Kidney tubule cell (primary cell): ENCODE data around the gene NAV1.
"Not testable (repeated sequence)": the region's sequence is repeated elsewhere in the genome, so short reads cannot be mapped to it uniquely, and the experiment has no call there.

ENCODE experiments used
- DNase-seq: peaks from one replicate; pipeline ENCODE4 v3.0.0-alpha.2; 2018; ENCODE audit warnings: low spot score

The NAV1 gene

DNA sequence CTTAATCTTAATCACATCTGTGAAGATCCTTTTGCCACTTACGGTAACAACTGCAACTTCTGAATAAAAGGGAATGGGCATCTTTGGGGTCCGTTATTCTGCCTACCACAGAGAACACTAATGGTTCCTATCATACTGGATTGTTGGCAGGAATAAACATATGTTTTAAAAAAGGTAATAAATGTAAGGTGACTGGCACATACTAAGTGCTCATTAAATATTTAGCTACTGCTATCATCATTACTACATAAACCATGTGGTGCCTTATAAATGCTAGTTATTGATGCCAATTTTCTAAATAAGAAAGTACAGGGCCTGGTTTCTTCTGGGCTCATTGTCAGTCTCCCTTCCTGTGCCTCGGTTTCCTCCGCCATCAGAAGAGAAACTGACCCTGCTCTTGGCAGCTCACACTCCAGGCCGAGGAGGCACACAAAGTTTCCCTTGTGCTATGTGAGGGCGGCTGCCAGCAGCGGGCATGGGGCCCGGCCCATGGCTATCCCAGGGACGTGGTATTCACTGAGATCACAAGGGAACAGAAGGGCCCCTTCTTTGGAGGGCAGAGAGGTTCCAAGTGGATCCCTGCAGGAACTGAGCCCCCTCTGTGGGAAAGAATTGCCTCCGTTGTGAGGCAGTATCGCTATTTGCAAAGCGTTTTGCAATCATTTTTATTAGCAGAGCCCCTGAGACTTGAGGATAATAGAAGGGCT lies 26.2 kb downstream of the NAV1 start:
- DNase-seq: no peak

DNA sequence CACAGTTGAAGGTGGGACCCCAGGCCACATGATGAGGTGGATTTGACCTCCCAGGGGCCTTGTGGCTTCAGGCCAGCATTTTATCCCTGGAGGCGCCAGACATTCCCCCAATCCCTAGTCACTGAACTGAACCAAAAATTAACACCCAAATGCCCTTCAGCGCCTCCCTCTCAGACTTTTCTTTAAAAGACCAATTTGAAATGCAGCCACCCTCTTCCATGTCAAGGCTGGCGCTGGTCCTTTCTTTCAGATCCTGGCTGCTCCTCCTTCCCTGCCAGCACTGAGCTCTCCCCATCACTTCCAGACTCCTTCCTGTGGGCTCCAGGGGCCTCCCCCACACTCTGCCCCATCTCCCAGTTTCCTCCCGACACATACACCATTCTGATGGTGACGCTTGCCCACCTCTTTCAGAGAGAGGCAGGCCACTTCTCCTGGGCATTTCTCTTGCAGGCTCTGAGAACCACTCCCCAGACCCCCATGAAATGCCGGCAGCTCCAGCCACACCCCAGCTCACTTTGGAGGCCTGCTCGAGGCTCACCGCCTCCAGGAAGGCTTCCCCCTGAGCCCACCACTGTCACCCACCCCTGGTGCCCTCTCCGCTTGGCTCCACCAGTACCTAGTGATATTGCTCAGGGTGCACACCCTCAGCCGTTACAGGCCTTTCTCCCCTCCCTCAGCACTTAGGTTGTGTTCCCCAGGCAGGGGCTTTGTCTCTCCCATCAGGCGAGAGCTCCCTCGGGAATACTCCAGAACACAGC lies 27.0 kb downstream of the NAV1 start:
- DNase-seq: no peak

DNA sequence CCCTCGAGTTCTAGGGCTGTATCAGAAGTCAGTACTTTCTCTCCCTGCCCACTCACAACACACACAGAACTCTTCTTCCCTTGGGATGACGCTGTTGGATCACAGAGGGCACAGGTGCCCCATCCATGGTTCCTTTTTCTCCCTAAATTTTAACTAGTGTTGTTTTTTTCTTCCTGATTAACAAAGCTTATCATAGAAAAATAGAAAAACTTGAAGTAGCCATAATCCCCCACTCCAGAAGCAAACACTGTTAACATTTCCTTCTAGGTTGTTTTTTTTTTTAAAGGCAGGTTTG lies 27.5 kb downstream of the NAV1 start:
- DNase-seq: no peak

DNA sequence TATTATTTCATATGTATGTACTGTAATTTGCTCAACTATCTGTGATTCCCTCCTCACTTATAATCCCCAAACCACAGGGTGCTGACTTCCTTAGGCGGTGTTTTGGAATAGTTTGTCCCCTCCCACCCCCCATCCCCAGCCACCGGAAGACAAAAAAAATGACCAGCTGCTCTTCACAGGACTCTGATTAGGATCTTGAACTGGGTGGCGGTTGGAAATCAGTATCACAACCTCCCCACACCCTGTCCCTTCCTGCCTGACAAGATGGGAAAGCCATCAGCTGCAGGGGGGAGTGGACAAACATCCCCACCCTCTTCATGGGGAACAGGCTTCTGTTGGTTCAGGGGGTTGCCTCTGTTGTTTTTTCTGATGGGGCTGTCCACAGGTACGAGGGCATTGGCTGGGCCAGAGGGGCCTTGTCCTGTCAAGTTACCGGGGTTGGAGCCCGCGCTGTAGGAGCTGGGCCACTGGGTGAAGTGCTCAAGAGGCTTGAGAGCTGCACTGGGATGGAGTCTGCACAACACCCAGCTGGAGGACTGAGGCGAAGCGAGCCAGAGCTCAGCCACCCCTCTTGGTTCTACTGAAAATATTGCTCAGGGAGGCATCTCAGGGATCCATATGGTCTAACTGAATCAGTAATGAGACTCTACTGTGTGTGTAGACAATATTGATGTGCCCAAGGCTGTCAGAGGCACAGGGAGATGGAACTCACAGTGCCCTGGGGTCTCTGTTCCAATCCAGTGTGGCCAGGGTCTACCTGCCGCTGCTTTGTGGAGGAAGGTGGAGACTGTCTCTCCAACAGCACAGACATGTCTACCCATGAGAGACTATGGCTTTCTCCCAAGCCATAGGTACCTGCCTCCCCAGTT lies 28.2 kb downstream of the NAV1 start:
- no peak for DNase-seq

DNA sequence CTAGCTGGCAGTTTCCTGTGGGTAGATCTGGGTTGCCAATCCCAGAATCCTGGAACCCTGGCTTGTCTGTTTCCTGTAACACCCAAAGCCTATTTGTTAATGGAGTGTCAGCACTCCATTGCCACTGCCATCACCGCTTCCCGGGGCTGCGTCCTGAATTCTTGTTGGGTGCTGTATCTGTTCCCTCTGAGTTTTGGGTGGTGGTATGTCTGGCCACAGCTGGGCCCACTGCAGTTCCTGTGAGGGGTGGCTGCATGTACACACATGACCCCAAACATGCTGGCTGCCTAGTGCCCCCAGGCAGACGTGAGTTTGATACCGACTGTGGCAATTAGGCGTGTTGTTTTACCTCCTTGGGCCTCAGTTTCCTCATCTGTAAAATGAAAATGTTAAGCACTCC lies 29.3 kb downstream of the NAV1 start:
- DNase-seq: no peak

DNA sequence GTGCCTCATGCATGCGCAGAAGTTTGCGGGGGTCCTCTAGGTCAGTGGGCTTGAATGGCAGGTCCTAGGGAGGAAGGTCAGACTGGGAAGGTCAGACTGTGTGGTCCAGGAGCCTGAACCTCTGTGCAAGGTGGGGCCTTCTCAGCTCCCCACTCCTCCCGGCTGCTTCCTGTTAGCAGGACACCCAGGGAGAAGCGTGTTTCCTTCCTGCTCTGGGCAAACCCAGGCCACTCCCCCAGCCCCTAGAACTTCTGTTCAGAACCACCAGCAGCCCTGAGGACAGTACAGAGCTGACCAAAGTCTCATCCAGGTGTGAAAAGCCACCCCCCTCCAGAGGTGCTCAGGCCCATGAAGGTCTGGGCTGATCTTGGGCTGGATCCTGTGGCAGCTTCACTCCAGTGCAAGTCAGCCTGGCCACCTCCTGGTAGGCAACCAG lies 29.9 kb downstream of the NAV1 start:
- no peak for DNase-seq

DNA sequence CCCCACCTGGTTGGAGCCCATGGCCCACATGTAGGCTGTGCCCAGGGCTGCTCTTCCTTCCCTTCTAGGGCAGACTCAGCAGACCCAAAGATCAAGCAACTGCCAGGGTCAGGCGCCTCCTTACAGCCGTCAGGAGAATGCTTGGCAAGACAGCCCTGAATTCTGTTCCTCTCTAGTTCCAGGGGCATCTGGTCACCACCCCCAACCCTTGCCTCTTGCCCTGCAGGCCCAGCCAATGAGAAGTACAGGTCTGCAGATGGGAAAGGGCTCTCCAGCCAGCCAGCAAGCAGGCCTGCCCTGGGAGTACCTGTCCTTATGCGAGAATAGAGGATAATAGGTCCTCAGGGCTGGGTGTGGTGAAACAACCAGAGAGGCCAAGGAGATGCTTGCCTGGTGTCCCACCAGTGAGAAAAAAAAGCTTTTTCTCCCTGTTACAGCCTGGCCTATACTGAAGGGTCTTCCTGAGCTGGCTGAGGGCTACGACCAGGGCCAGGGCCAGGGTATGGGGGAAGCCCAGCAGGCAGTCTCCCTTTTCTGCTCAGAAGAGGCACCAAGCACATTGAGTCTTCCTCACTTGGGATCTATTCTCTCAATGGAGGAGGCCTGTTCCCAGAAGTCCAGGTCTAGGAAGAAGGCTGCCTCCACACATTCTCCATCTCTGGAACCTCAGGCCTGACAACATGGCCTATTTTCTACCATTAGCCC lies 31.4 kb downstream of the NAV1 start:
- DNase-seq: no peak

DNA sequence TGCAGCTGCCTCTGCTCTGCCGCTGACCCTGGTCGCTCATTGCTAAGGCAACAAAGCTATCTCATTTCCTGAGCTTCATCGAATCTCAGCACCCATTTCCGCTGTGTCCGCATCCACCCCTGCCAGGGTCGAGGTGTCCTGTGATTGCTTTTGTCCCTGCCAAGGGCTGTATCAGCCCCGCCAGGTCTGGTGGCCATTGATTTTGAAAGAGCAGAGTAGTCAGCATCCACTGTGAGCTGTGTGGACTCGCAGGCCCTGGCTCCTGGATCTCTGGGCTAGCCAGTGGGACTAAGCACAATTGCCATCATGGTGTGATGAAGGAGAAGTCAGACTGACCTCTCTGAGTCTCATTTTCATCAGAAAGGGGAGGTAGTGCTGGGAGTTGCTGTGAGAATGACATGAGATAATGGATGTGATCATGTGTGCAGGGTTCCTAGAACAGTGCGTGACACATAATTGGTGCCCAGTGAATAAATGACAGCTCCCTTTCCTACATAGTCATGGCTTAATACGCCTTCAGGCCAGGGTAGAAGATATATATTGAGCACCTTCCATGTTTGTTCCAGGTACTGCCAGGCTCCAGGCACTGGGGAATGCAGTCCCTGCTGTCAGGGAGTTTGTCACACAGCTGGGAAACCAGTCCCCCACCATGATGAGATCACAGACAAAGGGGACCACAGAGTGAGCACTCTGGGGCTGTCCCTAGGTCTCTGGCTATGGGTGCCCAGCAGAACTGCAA lies 32.1 kb downstream of the NAV1 start:
- no peak for DNase-seq

DNA sequence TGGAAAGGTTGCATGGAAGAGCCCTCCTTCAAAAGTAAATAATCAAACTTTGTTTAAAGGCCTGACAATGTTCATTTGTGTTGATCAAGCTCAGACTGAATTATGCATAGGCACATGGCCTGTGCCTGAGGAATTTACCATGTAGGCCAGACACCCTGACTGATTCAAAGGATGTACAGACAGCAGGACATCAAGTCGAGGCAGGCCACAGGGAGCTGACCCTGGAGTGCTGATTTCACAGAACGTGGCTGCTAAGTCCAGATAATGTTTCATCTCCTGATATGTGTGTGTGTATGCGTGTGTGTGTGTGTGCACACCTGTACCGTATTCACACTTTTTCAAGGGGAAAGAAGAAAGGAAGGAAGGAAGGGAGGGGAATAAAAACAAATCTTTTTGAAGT lies 34.1 kb downstream of the NAV1 start:
- DNase-seq: no peak

DNA sequence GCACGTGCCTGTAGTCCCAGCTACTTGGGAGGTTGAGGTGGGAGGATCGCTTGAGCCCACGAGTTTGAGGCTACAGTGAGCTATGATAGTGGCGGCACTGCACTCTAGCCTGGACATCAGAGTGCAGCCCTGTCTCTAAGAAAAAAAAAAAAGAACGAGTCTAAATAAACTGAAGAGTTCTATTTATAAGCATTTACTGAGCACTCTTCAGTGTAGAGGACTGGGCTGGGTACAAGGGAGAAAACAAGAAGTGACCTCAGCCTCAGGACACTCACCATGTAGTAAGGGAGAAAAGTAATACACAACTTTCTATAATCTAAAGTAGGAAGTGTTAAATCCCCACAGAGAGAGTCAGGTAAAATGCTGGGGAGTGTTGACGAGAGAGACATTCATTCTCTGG lies 35.0 kb downstream of the NAV1 start:
- DNase-seq: no peak

DNA sequence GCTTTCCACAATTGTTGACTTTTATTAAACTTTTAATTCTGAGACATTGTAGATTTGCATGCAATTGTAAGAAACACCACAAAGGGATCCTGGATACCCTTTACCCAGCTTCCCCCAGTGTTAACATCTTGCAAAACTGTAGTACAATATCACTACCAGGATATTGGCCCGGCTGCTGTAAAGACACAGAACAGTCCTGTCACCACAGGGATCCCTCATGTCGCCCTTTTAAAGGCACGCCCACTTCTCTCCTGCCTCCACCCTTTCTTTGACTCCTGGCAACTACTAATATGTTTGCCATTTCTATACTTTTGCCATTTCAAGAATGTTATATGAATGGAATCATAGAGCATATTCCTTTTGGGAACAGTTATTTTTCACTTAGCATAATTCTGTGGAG lies 37.0 kb downstream of the NAV1 start:
- DNase-seq: no peak

DNA sequence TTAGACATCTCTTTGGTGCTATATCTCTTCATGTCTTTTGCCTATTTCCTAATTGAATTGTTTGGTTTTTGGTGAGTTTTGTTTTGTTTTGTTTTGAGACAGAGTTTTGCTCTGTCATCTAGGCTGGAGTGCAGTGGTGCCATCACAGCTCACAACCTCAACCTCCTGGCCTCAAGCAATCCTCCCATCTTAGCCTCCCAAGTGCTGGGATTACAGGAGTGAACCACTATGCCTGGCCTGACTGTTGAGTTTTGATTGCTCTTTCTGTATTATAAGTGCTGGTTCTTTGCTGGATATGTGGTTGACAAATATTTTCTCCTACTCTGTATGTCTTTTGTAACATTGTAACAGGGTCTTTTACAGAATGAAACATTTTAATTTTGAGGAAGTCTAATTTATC lies 38.0 kb downstream of the NAV1 start:
- no peak for DNase-seq

DNA sequence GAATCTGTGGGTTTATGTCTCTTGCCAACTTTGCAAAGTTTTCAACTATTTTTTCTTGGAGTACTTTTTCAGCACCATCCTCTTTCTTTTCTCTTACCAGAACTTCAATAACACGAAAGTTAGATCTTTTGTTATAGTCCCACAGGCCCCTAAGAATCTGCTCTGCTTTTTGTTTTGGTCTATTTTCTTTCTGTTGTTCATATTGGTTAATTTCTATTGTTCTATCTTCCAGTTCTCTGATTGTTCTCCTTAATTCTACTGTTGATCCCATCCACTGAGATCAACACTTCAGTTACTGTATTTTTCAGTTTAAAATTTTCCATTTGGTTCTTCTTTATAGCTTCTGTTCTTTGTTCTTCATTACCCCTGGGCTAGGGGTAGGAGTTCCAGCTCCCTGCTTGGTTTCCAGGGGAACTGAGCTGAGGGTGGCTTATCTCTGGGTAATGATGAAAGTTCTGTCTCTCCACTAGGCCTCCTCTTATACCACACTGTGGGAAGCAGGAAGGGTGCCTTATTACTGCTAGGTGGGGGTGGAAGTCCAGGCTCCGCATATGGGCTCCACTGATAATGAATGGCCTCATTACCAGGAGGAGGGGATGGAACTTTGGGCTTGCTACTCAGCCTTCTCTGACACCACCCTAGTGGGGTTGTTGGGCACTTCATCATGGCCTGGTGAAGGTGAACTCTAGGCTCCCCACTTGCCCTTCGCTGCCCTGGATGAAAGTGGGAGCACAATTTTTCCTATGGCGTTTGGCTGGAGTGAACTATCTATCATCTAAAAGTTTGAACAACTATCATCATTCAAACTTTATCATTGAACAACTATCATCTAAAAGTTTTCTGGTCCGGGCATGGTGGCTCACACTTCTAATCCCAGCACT lies 39.3 kb downstream of the NAV1 start:
- DNase-seq: no peak

DNA sequence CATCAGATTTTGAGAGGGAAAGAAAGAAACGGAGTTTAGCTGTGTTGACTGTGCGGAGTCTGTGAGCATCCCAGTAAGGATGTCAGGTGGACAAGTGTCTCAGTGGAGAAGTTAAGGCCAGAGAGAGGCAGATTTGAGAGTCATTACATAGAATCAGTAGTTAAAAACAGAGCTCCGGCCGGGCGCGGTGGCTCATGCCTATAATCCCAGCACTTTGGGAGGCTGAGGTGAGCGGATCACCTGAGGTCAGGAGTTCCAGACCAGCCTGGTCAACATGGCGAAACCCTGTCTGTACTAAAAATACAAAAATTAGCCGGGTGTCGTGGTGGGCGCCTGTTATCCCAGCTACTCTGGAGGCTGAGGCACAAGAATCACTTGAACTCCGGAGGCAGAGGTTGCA lies 42.4 kb downstream of the NAV1 start:
- not testable (repeated sequence) for DNase-seq

DNA sequence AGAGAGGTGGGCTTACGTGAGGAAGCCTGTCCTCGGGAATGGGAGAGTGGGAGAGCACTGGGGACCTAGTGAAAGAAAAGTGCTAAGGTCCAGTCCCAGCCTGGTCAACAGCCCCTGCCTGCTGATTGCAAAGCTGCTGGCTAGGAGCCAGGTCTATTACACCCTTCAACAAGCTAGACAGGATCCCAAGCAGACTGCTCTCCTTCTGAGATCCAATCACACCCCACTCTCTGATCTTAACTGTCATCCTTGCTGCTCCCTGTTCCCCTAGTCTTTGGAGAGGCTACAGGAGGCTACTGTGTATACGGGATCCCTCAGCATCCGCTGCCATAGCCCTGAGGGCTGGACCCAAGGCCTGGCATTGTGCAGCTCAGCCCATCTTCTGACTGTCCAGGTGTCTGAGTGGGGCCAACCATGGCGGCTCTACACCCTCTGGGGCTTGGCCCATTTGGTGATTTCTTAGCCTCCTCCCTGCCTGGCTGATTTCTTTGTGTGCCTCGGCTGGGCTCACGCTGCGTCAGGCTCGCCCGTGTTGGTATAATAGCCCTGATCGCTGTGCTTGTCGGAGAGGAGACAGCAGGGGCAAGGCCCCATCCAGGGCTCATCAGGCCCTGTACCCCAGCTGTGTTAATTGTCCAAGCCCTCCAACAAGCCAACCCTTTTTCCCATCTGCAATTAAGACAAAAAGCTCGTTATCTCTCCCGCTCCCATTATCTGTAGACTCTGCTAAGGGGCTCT lies 43.9 kb downstream of the NAV1 start:
- peak; percentile 55 for DNase-seq

DNA sequence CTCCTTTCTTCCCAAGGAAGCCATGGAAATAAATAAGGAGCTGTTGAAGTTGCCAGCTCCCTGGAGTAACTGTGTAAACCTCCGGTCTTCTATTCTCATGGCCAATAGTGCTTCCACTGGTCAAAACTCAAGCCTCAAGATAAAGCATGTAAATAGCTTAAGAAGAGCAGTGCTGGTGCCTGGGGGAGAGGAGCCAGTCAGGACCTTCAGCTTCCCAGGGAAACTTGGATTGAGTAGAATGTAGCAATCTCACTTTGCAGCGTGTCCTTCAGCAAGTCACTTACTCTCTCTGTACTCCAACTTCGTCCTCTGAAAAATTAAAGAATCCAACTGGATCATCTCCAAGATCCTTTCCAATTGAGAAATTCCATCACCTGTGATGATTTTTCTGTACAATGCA lies 44.7 kb downstream of the NAV1 start:
- no peak for DNase-seq

DNA sequence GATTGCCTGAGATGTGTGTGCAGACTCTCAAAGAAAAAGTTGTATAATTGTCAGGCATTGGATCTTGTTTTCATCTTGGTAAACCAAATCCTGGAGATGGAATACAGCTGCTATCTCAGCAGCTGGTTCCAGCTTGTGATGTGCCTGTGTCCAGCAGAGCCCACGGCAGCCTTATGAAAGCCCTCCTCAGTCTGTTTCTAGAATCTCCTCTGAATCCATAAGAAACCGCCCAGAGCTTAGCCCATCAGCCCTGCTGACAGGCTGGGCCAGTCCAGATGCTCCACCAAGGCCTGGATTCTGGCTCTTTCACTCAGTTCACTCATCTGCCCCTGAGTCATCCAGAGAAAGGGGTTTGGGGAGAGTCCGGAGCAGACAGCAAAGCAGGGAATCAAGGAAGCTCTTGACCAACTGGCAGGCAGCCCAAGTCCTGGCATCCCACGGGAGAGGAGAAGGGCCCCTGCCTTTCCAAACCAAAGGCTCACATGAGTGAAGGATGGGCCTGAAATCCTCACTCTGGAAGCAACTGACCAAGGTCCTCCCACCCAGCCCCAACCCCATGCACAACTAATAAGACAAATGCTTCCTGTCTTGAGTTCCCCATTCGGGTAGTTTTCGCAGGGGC lies 45.7 kb downstream of the NAV1 start:
- DNase-seq: peak; percentile 56

DNA sequence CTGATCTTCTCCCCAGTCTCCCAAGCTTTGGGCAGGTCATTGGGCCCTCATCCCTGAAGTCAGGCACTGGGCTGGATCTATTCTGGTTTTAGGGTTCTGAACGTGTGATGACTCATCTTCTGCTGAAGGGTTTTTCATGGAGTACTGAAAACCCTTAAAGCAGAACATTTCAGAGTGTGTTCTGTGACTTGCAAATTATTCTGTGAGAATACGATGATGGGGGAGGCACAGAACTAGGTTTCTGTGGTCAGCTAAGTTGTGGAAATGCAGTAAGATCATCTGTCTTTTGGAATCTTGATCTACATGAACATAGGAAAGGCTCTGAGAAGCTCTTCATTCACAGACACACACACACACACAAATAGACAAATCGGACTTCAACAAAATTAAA lies 46.2 kb downstream of the NAV1 start:
- DNase-seq: peak; percentile 18

DNA sequence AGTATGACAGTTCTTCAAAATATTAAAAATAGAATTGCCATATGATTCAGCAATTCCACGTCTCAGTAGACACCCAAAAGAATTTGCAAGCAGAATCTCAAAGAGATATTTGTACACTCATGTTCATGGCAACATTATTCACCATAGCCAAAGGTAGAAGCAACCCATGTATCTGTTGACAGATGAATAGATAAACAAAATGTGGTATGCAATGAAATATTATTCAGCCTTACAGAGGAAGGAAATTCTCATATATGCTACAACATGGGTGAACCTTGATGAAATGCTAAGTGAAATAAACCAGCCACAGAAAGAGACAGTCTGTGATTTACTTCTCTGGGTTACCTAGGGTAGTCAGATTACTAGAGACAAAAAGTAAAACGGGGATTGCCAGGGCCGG lies 47.0 kb downstream of the NAV1 start:
- DNase-seq: no peak

DNA sequence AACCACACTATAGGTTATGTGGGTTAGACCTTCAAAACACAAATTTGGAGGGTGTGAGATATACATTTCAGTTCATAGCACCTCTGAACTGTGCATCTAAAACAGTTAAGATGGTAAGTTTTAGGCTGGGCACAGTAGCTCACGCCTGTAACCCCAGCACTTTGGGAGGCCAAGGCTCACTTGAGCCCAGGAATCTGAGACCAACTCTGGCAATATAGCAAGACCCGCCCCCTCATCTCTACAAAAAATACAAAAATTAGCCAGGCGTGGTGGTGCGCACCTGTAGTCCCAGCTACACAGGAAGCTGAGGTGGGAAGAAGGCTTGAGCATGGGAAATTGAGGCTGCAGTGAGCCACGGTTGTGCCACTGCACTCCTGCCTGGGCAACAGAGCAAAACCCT lies 47.9 kb downstream of the NAV1 start:
- no peak for DNase-seq
